Stimulated activated naive B cell treated with anti-CD40 and anti-IgM and Interleukin-4, amounts not matched to agents 10 μg/mL and 1 μg/mL and 100 μg/mL, for 72 hours (primary cell): ENCODE measurements around the gene CLEC2A.
A peak's percentile ranks its signal among the peaks of the same experiment; 100 is the strongest.

ENCODE experiments used
- ATAC-seq, 2 donors: fragments of 150-1000 bp; cut with Tn5 transposase; replicated peaks; 2 replicates each; pipeline ENCODE4 v1.10.0; 2021; ENCODE audit warnings: moderate library complexity in 1 of 2
- DNase-seq: peaks from one replicate; pipeline ENCODE4 v3.0.0; 2021
- H3K27ac Mint-ChIP-seq: one replicate; pipeline ENCODE4 v1.8.0; 2022; ENCODE audit warnings: mild to moderate bottlenecking, mixed read lengths
- H3K27me3 Mint-ChIP-seq, 2 donors: one replicate each; pipeline ENCODE4 v1.8.0; 2022; ENCODE audit warnings: mixed read lengths in 2 of 2
- H3K36me3 Mint-ChIP-seq, 2 donors: one replicate each; pipeline ENCODE4 v1.8.0; 2022; ENCODE audit warnings: mixed read lengths in 2 of 2, mild to moderate bottlenecking in 1 of 2
- H3K4me1 Mint-ChIP-seq, 2 donors: one replicate each; pipeline ENCODE4 v1.8.0; 2022; ENCODE audit warnings: mixed read lengths in 2 of 2, mild to moderate bottlenecking in 1 of 2
- H3K4me3 Mint-ChIP-seq, 2 donors: one replicate each; pipeline ENCODE4 v1.8.0; 2022; ENCODE audit warnings: mild to moderate bottlenecking in 2 of 2, mixed read lengths in 2 of 2, moderate library complexity in 1 of 2
- H3K9me3 Mint-ChIP-seq, 2 donors: one replicate each; pipeline ENCODE4 v1.8.0; 2022; ENCODE audit warnings: mixed read lengths in 2 of 2, mild to moderate bottlenecking in 1 of 2

The CLEC2A gene

GRCh38 chr12:9922429-9922828 lies 9.7 kb downstream of the CLEC2A start:
- no peaks in the 10 kb centered on the region for H3K36me3 Mint-ChIP-seq
- DNase-seq (no peak), ATAC-seq (no peak)
- peaks cover 3 to 7% of the 10 kb centered on the region in 2 donors for H3K4me1 Mint-ChIP-seq
- H3K27ac Mint-ChIP-seq, result no peak overlapping the region
- no peak overlapping the region for H3K4me3 Mint-ChIP-seq
- H3K27me3 Mint-ChIP-seq, result peaks cover 12 to 24% of the 10 kb centered on the region in 2 donors
- peaks cover 0 to 4% of the 10 kb centered on the region in 2 donors for H3K9me3 Mint-ChIP-seq

- ATAC-seq, result no peak
- peaks cover 0 to under 1% of the 10 kb centered on the region in 2 donors for H3K4me1 Mint-ChIP-seq
- H3K9me3 Mint-ChIP-seq, result peaks cover 0 to 4% of the 10 kb centered on the region in 2 donors
- peaks cover 14 to 19% of the 10 kb centered on the region in 2 donors for H3K27me3 Mint-ChIP-seq
- H3K27ac Mint-ChIP-seq, result no peak overlapping the region
- H3K36me3 Mint-ChIP-seq, result no peaks in the 10 kb centered on the region
- no peak overlapping the region for H3K4me3 Mint-ChIP-seq
- no peak for DNase-seq
Observed at GRCh38 chr12:9920451-9920850, 11.7 kb downstream of the CLEC2A start.

- Mint-ChIP-seq H3K4me1 (no peaks in the 10 kb centered on the region), H3K9me3 (peaks cover 0 to 4% of the 10 kb centered on the region in 2 donors), H3K36me3 (no peaks in the 10 kb centered on the region), H3K27me3 (peaks cover 17 to 19% of the 10 kb centered on the region in 2 donors), H3K27ac (no peak overlapping the region), H3K4me3 (no peak overlapping the region)
- DNase-seq (no peak), ATAC-seq (no peak)
Observed at GRCh38 chr12:9919443-9919842, 12.7 kb downstream of the CLEC2A start.

GRCh38 chr12:9911708-9912107 lies 20.5 kb downstream of the CLEC2A start:
- Mint-ChIP-seq H3K4me1 (peaks cover under 1 to 8% of the 10 kb centered on the region in 2 donors), H3K9me3 (peaks cover 22 to 26% of the 10 kb centered on the region in 2 donors), H3K36me3 (peaks cover 15% of the 10 kb centered on the region in 2 donors), H3K27me3 (peaks cover 0 to 20% of the 10 kb centered on the region in 2 donors), H3K27ac (no peak overlapping the region), H3K4me3 (no peak overlapping the region)
- ATAC-seq, result no peak
- DNase-seq, result no peak

- peaks cover 15% of the 10 kb centered on the region in 2 donors for H3K36me3 Mint-ChIP-seq
- peaks cover 3 to 14% of the 10 kb centered on the region in 2 donors for H3K4me1 Mint-ChIP-seq
- peaks cover 22 to 26% of the 10 kb centered on the region in 2 donors for H3K9me3 Mint-ChIP-seq
- H3K4me3 Mint-ChIP-seq, result no peak overlapping the region
- no peak overlapping the region for H3K27ac Mint-ChIP-seq
- DNase-seq (no peak), ATAC-seq (no peak)
- peaks cover 0 to 20% of the 10 kb centered on the region in 2 donors for H3K27me3 Mint-ChIP-seq
Observed at GRCh38 chr12:9910716-9911421, 21.3 kb downstream of the CLEC2A start.

GRCh38 chr12:9909724-9910123 lies 22.4 kb downstream of the CLEC2A start:
- H3K36me3 Mint-ChIP-seq, result peaks cover 15% of the 10 kb centered on the region in 2 donors

GRCh38 chr12:9908350-9908749 lies 23.8 kb downstream of the CLEC2A start:
- H3K4me3 Mint-ChIP-seq, result no peak overlapping the region

More at GRCh38 chr12:9909724-9910123, 22.4 kb downstream of the CLEC2A start:
- Mint-ChIP-seq H3K9me3 (peaks cover 22 to 26% of the 10 kb centered on the region in 2 donors), H3K4me3 (no peak overlapping the region), H3K27ac (no peak overlapping the region), H3K4me1 (peaks cover 3 to 14% of the 10 kb centered on the region in 2 donors), H3K27me3 (peaks cover 0 to 16% of the 10 kb centered on the region in 2 donors)
- ATAC-seq (no peak), DNase-seq (no peak)

GRCh38 chr12:9907769-9908168 lies 24.4 kb downstream of the CLEC2A start:
- no peak for DNase-seq
- H3K36me3 Mint-ChIP-seq, result peaks cover 14 to 16% of the 10 kb centered on the region in 2 donors
- peaks cover 30% of the 10 kb centered on the region in 2 donors for H3K9me3 Mint-ChIP-seq
- ATAC-seq, result no peak
- no peak overlapping the region for H3K27ac Mint-ChIP-seq
- H3K4me3 Mint-ChIP-seq, result no peak overlapping the region
- H3K4me1 Mint-ChIP-seq, result peaks cover 3 to 14% of the 10 kb centered on the region in 2 donors
- H3K27me3 Mint-ChIP-seq, result peaks cover 0 to 11% of the 10 kb centered on the region in 2 donors

More at GRCh38 chr12:9908350-9908749, 23.8 kb downstream of the CLEC2A start:
- peaks cover 26% of the 10 kb centered on the region in 2 donors for H3K9me3 Mint-ChIP-seq
- H3K27me3 Mint-ChIP-seq, result peaks cover 0 to 12% of the 10 kb centered on the region in 2 donors
- H3K4me1 Mint-ChIP-seq, result peaks cover 3 to 14% of the 10 kb centered on the region in 2 donors
- DNase-seq (no peak), ATAC-seq (no peak)
- H3K36me3 Mint-ChIP-seq, result peaks cover 15% of the 10 kb centered on the region in 2 donors
- H3K27ac Mint-ChIP-seq, result no peak overlapping the region

GRCh38 chr12:9906873-9907272 lies 25.3 kb downstream of the CLEC2A start:
- Mint-ChIP-seq H3K4me3 (peak overlapping the region in 1 of 2 donors; percentile 9), H3K27ac (peak overlapping the region; percentile 37), H3K27me3 (peaks cover 0 to 8% of the 10 kb centered on the region in 2 donors), H3K4me1 (peaks cover 3 to 14% of the 10 kb centered on the region in 2 donors), H3K9me3 (peaks cover 29 to 31% of the 10 kb centered on the region in 2 donors), H3K36me3 (peaks cover 16 to 18% of the 10 kb centered on the region in 2 donors)
- ATAC-seq (peak; percentile 100), DNase-seq (peak; percentile 4)

- ATAC-seq, result no peak
- H3K9me3 Mint-ChIP-seq, result peaks cover 7 to 14% of the 10 kb centered on the region in 2 donors
- no peak overlapping the region for H3K27ac Mint-ChIP-seq
- no peak overlapping the region for H3K4me3 Mint-ChIP-seq
- peaks cover 5 to 14% of the 10 kb centered on the region in 2 donors for H3K4me1 Mint-ChIP-seq
- peaks cover 0 to 3% of the 10 kb centered on the region in 2 donors for H3K27me3 Mint-ChIP-seq
- no peak for DNase-seq
- H3K36me3 Mint-ChIP-seq, result peaks cover 7 to 10% of the 10 kb centered on the region in 2 donors
Observed at GRCh38 chr12:9902539-9903228, 29.5 kb downstream of the CLEC2A start.

GRCh38 chr12:9900930-9901329 lies 31.2 kb downstream of the CLEC2A start:
- H3K4me1 Mint-ChIP-seq, result peaks cover 0 to 3% of the 10 kb centered on the region in 2 donors
- H3K36me3 Mint-ChIP-seq, result peaks cover 7 to 10% of the 10 kb centered on the region in 2 donors
- no peak for DNase-seq
- H3K27me3 Mint-ChIP-seq, result peaks cover 0 to 3% of the 10 kb centered on the region in 2 donors
- H3K4me3 Mint-ChIP-seq, result no peak overlapping the region
- no peak for ATAC-seq
- no peak overlapping the region for H3K27ac Mint-ChIP-seq
- H3K9me3 Mint-ChIP-seq, result peaks cover 7 to 14% of the 10 kb centered on the region in 2 donors

GRCh38 chr12:9899209-9899608 lies 33.0 kb downstream of the CLEC2A start:
- peaks cover 0 to 3% of the 10 kb centered on the region in 2 donors for H3K4me1 Mint-ChIP-seq
- DNase-seq (no peak), ATAC-seq (no peak)
- peaks cover 7 to 10% of the 10 kb centered on the region in 2 donors for H3K36me3 Mint-ChIP-seq
- peaks cover 7 to 14% of the 10 kb centered on the region in 2 donors for H3K9me3 Mint-ChIP-seq
- no peak overlapping the region for H3K4me3 Mint-ChIP-seq
- H3K27me3 Mint-ChIP-seq, result peaks cover 0 to 3% of the 10 kb centered on the region in 2 donors
- no peak overlapping the region for H3K27ac Mint-ChIP-seq

GRCh38 chr12:9897535-9897934 lies 34.6 kb downstream of the CLEC2A start:
- Mint-ChIP-seq H3K36me3 (peaks cover 4 to 5% of the 10 kb centered on the region in 2 donors), H3K27ac (no peak overlapping the region), H3K4me3 (no peak overlapping the region), H3K9me3 (peaks cover under 1 to 3% of the 10 kb centered on the region in 2 donors), H3K27me3 (peaks cover 0 to 3% of the 10 kb centered on the region in 2 donors), H3K4me1 (peaks cover 0 to 3% of the 10 kb centered on the region in 2 donors)
- DNase-seq (no peak), ATAC-seq (no peak)

GRCh38 chr12:9895215-9895971 lies 36.8 kb downstream of the CLEC2A start:
- Mint-ChIP-seq H3K9me3 (no peaks in the 10 kb centered on the region), H3K4me3 (no peak overlapping the region), H3K27ac (no peak overlapping the region), H3K4me1 (peaks cover 0 to 3% of the 10 kb centered on the region in 2 donors), H3K27me3 (peaks cover 0 to 3% of the 10 kb centered on the region in 2 donors), H3K36me3 (no peaks in the 10 kb centered on the region)
- ATAC-seq, result no peak
- no peak for DNase-seq
